ENCODE results near the gene CHMP3.
A peak's percentile ranks its signal among the peaks of the same experiment; 100 is the strongest.
"Not testable (repeated sequence)": the region's sequence is repeated elsewhere in the genome, so short reads cannot be mapped to it uniquely, and the experiment has no call there.

Gene CHMP3

GRCh38 chr2:86562922-86563649 is at the start of gene CHMP3:
TSS of gene CHMP3 (minus strand) at chr2:86563443. CDS start at chr2:86563348, 95 bp downstream.
- no peak for TF ChIP-seq Cebpa-rat (IDR thresholded peaks at IDR 0.05)
- H4K20me1 ChIP-seq, result peaks cover 0 to 20% (median 10%) of the 10 kb centered on the region in 11 experiments; a peak in 9 of 22 replicates
- no peaks in the 10 kb centered on the region for H3K27me3 ChIP-seq
- peaks cover 5 to 32% (median 16%) of the 10 kb centered on the region in 11 experiments; a peak in 17 of 22 replicates for H3K9me3 ChIP-seq (replicated peaks in 1 of 11)
- H3K4me3 ChIP-seq, result peak within 1 kb of the TSS; percentile 70 to 90 (median 76)
- H3K36me3 ChIP-seq, result peaks cover 0 to 32% (median 24%) of the 10 kb centered on the region in 11 experiments; a peak in 17 of 22 replicates
- H3K4me2 ChIP-seq, result peak within 1 kb of the TSS; percentile 77 to 99 (median 91)
- H3K9ac ChIP-seq, result peak within 1 kb of the TSS; percentile 95 to 100 (median 98)
- peak within 1 kb of the TSS; percentile 95 to 100 (median 99) for H3K27ac ChIP-seq
- peaks cover 10 to 42% (median 20%) of the 10 kb centered on the region in 10 experiments; a peak in 19 of 20 replicates for H3K4me1 ChIP-seq

- TF ChIP-seq Cebpa-rat (IDR thresholded peaks at IDR 0.05), result no peak
- Histone ChIP-seq H3K9ac (no peak overlapping the region), H3K27me3 (no peaks in the 10 kb centered on the region), H3K4me3 (no peak overlapping the region), H3K9me3 (replicated peaks in 1 of 11) (no peaks in the 10 kb centered on the region), H3K27ac (no peak overlapping the region), H3K4me2 (no peak overlapping the region), H3K36me3 (peaks cover 64 to 98% (median 83%) of the 10 kb centered on the region in 11 experiments), H3K4me1 (peaks cover 0 to 16% (median 0%) of the 10 kb centered on the region in 10 experiments; a peak in 2 of 20 replicates), H4K20me1 (peaks cover 0 to 10% (median 0%) of the 10 kb centered on the region in 11 experiments; a peak in 3 of 22 replicates)
These were observed 47.6 kb upstream of the CHMP3 start for GRCh38 chr2:86610871-86611270.

GRCh38 chr2:86608832-86609410 is 45.7 kb upstream of the CHMP3 start:
- H3K4me3 ChIP-seq, result no peak overlapping the region
- peaks cover 66 to 98% (median 84%) of the 10 kb centered on the region in 11 experiments for H3K36me3 ChIP-seq
- H3K4me1 ChIP-seq, result peaks cover 0 to 18% (median 0%) of the 10 kb centered on the region in 10 experiments; a peak in 2 of 20 replicates

GRCh38 chr2:86603905-86604304 is 40.7 kb upstream of the CHMP3 start:
- H3K36me3 ChIP-seq, result peaks cover 50 to 69% (median 59%) of the 10 kb centered on the region in 11 experiments
- no peak overlapping the region for H3K27ac ChIP-seq
- H3K4me2 ChIP-seq, result no peak overlapping the region
- H3K4me3 ChIP-seq, result no peak overlapping the region
- H4K20me1 ChIP-seq, result no peaks in the 10 kb centered on the region
- H3K9me3 ChIP-seq (replicated peaks in 1 of 11), result peaks cover 0 to 5% (median 0%) of the 10 kb centered on the region in 11 experiments; a peak in 1 of 22 replicates
- H3K9ac ChIP-seq, result no peak overlapping the region
- H3K27me3 ChIP-seq, result no peaks in the 10 kb centered on the region
- no peak for TF ChIP-seq Cebpa-rat (IDR thresholded peaks at IDR 0.05)
- peaks cover 0 to 9% (median 0%) of the 10 kb centered on the region in 10 experiments; a peak in 2 of 20 replicates for H3K4me1 ChIP-seq

More at GRCh38 chr2:86608832-86609410, 45.7 kb upstream of the CHMP3 start:
- no peak for TF ChIP-seq Cebpa-rat (IDR thresholded peaks at IDR 0.05)
- Histone ChIP-seq H3K4me2 (peak overlapping the region in 1 of 11 experiments; percentile 20; a peak in 1 of 22 replicates), H3K27me3 (no peaks in the 10 kb centered on the region), H3K27ac (no peak overlapping the region), H3K9ac (no peak overlapping the region), H4K20me1 (peaks cover 0 to 3% (median 0%) of the 10 kb centered on the region in 11 experiments; a peak in 1 of 22 replicates), H3K9me3 (replicated peaks in 1 of 11) (no peaks in the 10 kb centered on the region)

- no peak overlapping the region for H3K9ac ChIP-seq
- H3K4me1 ChIP-seq, result no peaks in the 10 kb centered on the region
- no peak for TF ChIP-seq Cebpa-rat (IDR thresholded peaks at IDR 0.05)
- H3K36me3 ChIP-seq, result peaks cover 15 to 26% (median 21%) of the 10 kb centered on the region in 11 experiments
- H3K4me3 ChIP-seq, result no peak overlapping the region
- no peaks in the 10 kb centered on the region for H3K27me3 ChIP-seq
- no peak overlapping the region for H3K4me2 ChIP-seq
- H3K27ac ChIP-seq, result no peak overlapping the region
- H3K9me3 ChIP-seq (replicated peaks in 1 of 11), result peaks cover 0 to 5% (median 0%) of the 10 kb centered on the region in 11 experiments; a peak in 1 of 22 replicates
- H4K20me1 ChIP-seq, result no peaks in the 10 kb centered on the region
These were observed 35.7 kb upstream of the CHMP3 start for GRCh38 chr2:86598966-86599365.

GRCh38 chr2:86596118-86596517 is 32.9 kb upstream of the CHMP3 start:
- H3K4me3 ChIP-seq, result no peak overlapping the region
- TF ChIP-seq Cebpa-rat (IDR thresholded peaks at IDR 0.05), result no peak
- H3K9me3 ChIP-seq (replicated peaks in 1 of 11), result peaks cover 0 to under 1% (median 0%) of the 10 kb centered on the region in 11 experiments; a peak in 1 of 22 replicates
- H3K4me1 ChIP-seq, result no peaks in the 10 kb centered on the region
- H3K27me3 ChIP-seq, result no peaks in the 10 kb centered on the region
- H3K36me3 ChIP-seq, result no peaks in the 10 kb centered on the region
- no peak overlapping the region for H3K27ac ChIP-seq
- no peaks in the 10 kb centered on the region for H4K20me1 ChIP-seq
- H3K9ac ChIP-seq, result no peak overlapping the region
- H3K4me2 ChIP-seq, result no peak overlapping the region

- no peak for TF ChIP-seq Cebpa-rat (IDR thresholded peaks at IDR 0.05)
- H3K9ac ChIP-seq, result no peak overlapping the region
- no peak overlapping the region for H3K27ac ChIP-seq
- no peak overlapping the region for H3K4me2 ChIP-seq
- H3K9me3 ChIP-seq (replicated peaks in 1 of 11), result peaks cover 0 to 16% (median 6%) of the 10 kb centered on the region in 11 experiments; a peak in 10 of 22 replicates
- no peaks in the 10 kb centered on the region for H3K27me3 ChIP-seq
- no peaks in the 10 kb centered on the region for H3K36me3 ChIP-seq
- H3K4me1 ChIP-seq, result no peaks in the 10 kb centered on the region
- no peaks in the 10 kb centered on the region for H4K20me1 ChIP-seq
- no peak overlapping the region for H3K4me3 ChIP-seq
These were observed 30.0 kb upstream of the CHMP3 start for GRCh38 chr2:86593266-86593665.

GRCh38 chr2:86592547-86593230 is 29.4 kb upstream of the CHMP3 start:
- H3K36me3 ChIP-seq, result no peaks in the 10 kb centered on the region
- peaks cover 0 to 16% (median 6%) of the 10 kb centered on the region in 11 experiments; a peak in 10 of 22 replicates for H3K9me3 ChIP-seq (replicated peaks in 1 of 11)
- no peak overlapping the region for H3K9ac ChIP-seq
- no peaks in the 10 kb centered on the region for H3K4me1 ChIP-seq
- no peak for TF ChIP-seq Cebpa-rat (IDR thresholded peaks at IDR 0.05)
- H4K20me1 ChIP-seq, result no peaks in the 10 kb centered on the region
- H3K4me2 ChIP-seq, result no peak overlapping the region
- no peak overlapping the region for H3K4me3 ChIP-seq
- no peaks in the 10 kb centered on the region for H3K27me3 ChIP-seq
- no peak overlapping the region for H3K27ac ChIP-seq

- H3K36me3 ChIP-seq, H3K4me3 ChIP-seq, H3K27ac ChIP-seq, H3K9ac ChIP-seq, H3K4me1 ChIP-seq, H3K27me3 ChIP-seq, H3K4me2 ChIP-seq, H4K20me1 ChIP-seq: not testable (repeated sequence)
- H3K9me3 ChIP-seq (replicated peaks in 1 of 11), result peaks cover 0 to 16% (median 6%) of the 10 kb centered on the region in 11 experiments; a peak in 10 of 22 replicates
These were observed 26.5 kb upstream of the CHMP3 start for GRCh38 chr2:86589701-86590100.
